Ovary (tissue), 9 donors: ENCODE data around the gene WDR90. TPM values are rescaled to one million over a fixed set of nuclear protein-coding genes. Genes with fewer than 3 reads are reported as not detected.
A peak's percentile ranks its signal among the peaks of the same experiment; 100 is the strongest.
"Not testable (repeated sequence)": the region's sequence is repeated elsewhere in the genome, so short reads cannot be mapped to it uniquely, and the experiment has no call there.

Source experiments
- DNase-seq, 5 donors: peaks; one replicate each; pipeline ENCODE4 v3.0.0-alpha.2; 2019 to 2020
- H3K27ac ChIP-seq, 2 donors: fragments of 200-600 bp; one replicate each; pipeline versions ENCODE4 v1.5.1 to v1.8.0; 2019 to 2022
- H3K27me3 ChIP-seq: fragments of 200-600 bp; one replicate; pipeline ENCODE4 v1.8.0; 2022
- H3K36me3 ChIP-seq: fragments of 200-600 bp; sonication (generic); one replicate; pipeline ENCODE4 v1.5.1; 2019
- H3K4me1 ChIP-seq: one replicate; pipeline ENCODE4 v1.8.1; 2013; ENCODE audit warnings: mild to moderate bottlenecking, moderate library complexity; ENCODE audit not compliant: insufficient read depth
- H3K4me3 ChIP-seq: fragments of 200-600 bp; sonication (generic); one replicate; pipeline ENCODE4 v1.5.1; 2017
- H3K9me3 ChIP-seq, 2 donors: fragments of 200-600 bp in 1 of 2; sonication (generic) in 1 of 2; one replicate each; pipeline versions ENCODE4 v1.5.1 to v1.8.1; 2013 to 2019; ENCODE audit warnings: mild to moderate bottlenecking in 1 of 2, moderate library complexity in 1 of 2
- EP300 ChIP-seq: sonication (generic); formaldehyde crosslinking; IDR thresholded peaks from one replicate; pipeline ENCODE4 v1.6.1; 2017; ENCODE audit warnings: antibody characterized with exemption
- POLR2A ChIP-seq: fragments of 450-650 bp; IDR thresholded peaks from one replicate; pipeline ENCODE4 v1.6.1; 2017; ENCODE audit warnings: antibody characterized with exemption, mild to moderate bottlenecking, moderate library complexity
- WGBS, 3 donors: extraction: QIAGEN DNeasy Blood & Tissue Kit in 1 of 3; methylation state at CpG; one replicate each; pipeline versions ENCODE4 v1.1.5 to v1.1.7; 2013 to 2017; 5-methylcytosine and 5-hydroxymethylcytosine counted together
- intact Hi-C, 4 donors: fragments of 100-400 bp; cut with DNase I; formaldehyde crosslinking; loops; one replicate each; pipeline versions ENCODE4 v1.11.0 to v1.15.1; 2022 to 2023
- polyA plus RNA-seq, 2 donors: library from polyadenylated mRNA; stranded (reverse); fragments of 200-250 nt in 1 of 2; fragments of 350-450 nt in 1 of 2; fragmentation: Illumina TruSeq in 1 of 2; extraction: RNeasy Lipid Tissue Mini Kit (QIAGEN cat#74804) in 1 of 2; gene quantifications; one replicate each; pipeline ENCODE4 v1.2.3, GENCODE V29; 2013 to 2014
- total RNA-seq, 7 donors: library from RNA; depleted of rRNA in 2 of 7; stranded (reverse); fragments of >200 nt in 2 of 7; fragmentation: NEBNext Ultra II Directional in 3 of 7; extraction: Animal tissue kit (Norgen Biotek cat#: 25700) in 3 of 7; gene quantifications; one replicate each; pipeline versions ENCODE4 v1.1.0 to v1.2.4, GENCODE V29; 2016 to 2023
- TF ChIP-seq, protein P1 (sequence below), 3 donors: fragments of 450-650 bp in 2 of 3; fragments of 200-600 bp in 1 of 3; IDR thresholded peaks; one replicate each; pipeline versions ENCODE4 v1.5.1 to v1.8.0; 2016 to 2022; ENCODE audit warnings: antibody characterized with exemption in 3 of 3, mild to moderate bottlenecking in 1 of 3
- donor health status: DM: no; HTN: no; CAD: no; lungs with moderate emphysema.
- donor health status: DM: no; HTN: no; CAD: no.
- donor health status: Bipolar disorder and iron deficiency.
- donor health status: DM: yes; HTN: yes; CAD: no.
- donor health status: DM: no; HTN: no; CAD: no.
- donor health status: DM: yes; HTN: yes; CAD: no.

Gene WDR90
- total and polyA plus RNA-seq, 9 donors = 1.4 to 58.2 (median 37.1) TPM

DNA sequence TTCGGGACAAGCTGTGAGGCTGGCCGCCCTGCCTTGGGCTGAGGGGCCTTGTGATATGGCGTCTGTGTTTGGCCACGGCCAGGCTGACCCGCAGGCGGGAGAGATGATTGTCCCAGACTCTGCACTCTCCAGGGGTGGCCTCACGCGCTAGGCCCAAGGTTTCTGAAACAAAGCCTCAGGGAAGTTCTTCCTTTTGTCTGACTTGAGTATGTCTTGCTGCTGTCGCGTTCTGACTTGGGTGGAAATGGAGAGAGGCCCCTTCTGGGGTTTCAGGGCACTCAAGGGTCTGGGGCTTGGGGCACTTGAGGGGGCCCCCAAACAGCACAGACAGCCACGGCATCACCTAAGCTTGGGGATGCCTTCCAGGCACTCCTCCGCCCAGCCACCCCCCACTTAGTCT, 61.9 kb downstream of the WDR90 start:
- intact Hi-C loops = loop anchor here in 1 of 4 donors (5.0 kb wide), 1 partner anchor 386 kb away; the partner anchor contains the start of gene C1QTNF8
- peaks cover 3% of the 10 kb centered on the region for H3K27me3 ChIP-seq
- no peak overlapping the region for H3K27ac ChIP-seq

DNA sequence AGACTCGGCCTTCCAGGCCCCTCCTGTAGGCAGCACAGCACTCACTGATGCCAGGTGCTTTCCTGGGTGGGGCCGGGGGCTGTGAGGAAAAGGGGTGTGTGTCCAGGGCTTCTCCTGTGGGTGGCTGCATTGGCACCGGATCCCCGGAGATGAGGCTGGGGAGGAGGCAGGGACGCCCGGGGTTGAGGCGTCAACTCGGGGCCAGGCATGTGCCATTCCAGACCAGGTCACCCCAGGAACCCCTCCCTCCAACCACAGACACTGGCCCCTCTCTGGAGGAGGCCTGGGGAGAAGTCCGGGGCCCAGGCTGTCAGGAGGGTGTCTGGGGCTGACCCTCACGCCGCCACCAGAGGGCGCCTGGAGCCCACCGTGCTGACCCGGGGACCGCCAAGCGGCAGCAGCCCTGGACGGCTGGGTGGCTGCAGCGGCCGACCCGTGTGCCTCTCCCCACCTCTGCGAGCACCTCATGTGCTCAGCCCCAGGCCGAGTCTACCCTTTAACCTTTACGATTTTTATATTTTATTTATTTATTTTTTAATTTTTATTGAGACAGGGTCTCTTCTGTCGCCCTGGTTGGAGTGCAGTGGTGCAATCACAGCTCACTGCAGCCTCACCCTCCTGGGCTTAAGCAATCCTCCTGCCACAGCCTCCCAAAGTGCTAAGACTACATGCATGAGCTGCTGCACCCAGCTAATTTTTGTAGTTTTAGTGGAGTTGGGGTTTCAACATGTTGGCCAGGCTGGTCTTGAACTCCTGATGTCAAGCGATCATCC, 62.6 kb downstream of the WDR90 start:
- Histone ChIP-seq H3K27ac (no peak overlapping the region), H3K4me1 (peaks cover 18% of the 10 kb centered on the region), H3K36me3 (no peaks in the 10 kb centered on the region), H3K4me3 (no peak overlapping the region), H3K9me3 (no peaks in the 10 kb centered on the region), H3K27me3 (peaks cover 3% of the 10 kb centered on the region)
- 9 to 11% (median 10%) methylated on average over 25 of the region's 25 CpGs for WGBS, 3 donors
- peak; percentile 58 to 83 (median 77) for DNase-seq
- TF ChIP-seq EP300 (no peak), POLR2A (no peak)
- TF ChIP-seq, protein P1, sequence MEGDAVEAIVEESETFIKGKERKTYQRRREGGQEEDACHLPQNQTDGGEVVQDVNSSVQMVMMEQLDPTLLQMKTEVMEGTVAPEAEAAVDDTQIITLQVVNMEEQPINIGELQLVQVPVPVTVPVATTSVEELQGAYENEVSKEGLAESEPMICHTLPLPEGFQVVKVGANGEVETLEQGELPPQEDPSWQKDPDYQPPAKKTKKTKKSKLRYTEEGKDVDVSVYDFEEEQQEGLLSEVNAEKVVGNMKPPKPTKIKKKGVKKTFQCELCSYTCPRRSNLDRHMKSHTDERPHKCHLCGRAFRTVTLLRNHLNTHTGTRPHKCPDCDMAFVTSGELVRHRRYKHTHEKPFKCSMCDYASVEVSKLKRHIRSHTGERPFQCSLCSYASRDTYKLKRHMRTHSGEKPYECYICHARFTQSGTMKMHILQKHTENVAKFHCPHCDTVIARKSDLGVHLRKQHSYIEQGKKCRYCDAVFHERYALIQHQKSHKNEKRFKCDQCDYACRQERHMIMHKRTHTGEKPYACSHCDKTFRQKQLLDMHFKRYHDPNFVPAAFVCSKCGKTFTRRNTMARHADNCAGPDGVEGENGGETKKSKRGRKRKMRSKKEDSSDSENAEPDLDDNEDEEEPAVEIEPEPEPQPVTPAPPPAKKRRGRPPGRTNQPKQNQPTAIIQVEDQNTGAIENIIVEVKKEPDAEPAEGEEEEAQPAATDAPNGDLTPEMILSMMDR (IDR thresholded peaks at IDR 0.05) = peak; percentile 65 to 83 (median 75)
- intact Hi-C loops = loop anchor here in 1 of 4 donors (5.0 kb wide), 1 partner anchor 386 kb away; the partner anchor contains the start of gene C1QTNF8

More for the DNA sequence above, 61.9 kb downstream of the WDR90 start:
- H3K9me3 ChIP-seq = no peaks in the 10 kb centered on the region
- 61 to 72% (median 68%) methylated on average over 10 to 12 of the region's 12 CpGs for WGBS, 3 donors
- no peak for TF ChIP-seq EP300
- TF ChIP-seq POLR2A = no peak
- TF ChIP-seq, protein P1 (IDR thresholded peaks at IDR 0.05) = no peak
- no peak overlapping the region for H3K4me3 ChIP-seq
- H3K4me1 ChIP-seq = peaks cover 14% of the 10 kb centered on the region
- H3K36me3 ChIP-seq = no peaks in the 10 kb centered on the region
- DNase-seq = no peak

- H3K27ac ChIP-seq, DNase-seq, H3K9me3 ChIP-seq, H3K4me3 ChIP-seq, H3K27me3 ChIP-seq, H3K36me3 ChIP-seq: not testable (repeated sequence)
- 40 to 53% (median 43%) methylated on average over 12 to 13 of the region's 13 CpGs for WGBS, 3 donors
- intact Hi-C loops = loop anchor here in 1 of 4 donors (5.0 kb wide), 1 partner anchor 385 kb away; the partner anchor contains the start of gene C1QTNF8
- H3K4me1 ChIP-seq = peaks cover 18% of the 10 kb centered on the region
Observed at GRCh38 chr16:712740-713250, 63.6 kb downstream of the WDR90 start.

DNA sequence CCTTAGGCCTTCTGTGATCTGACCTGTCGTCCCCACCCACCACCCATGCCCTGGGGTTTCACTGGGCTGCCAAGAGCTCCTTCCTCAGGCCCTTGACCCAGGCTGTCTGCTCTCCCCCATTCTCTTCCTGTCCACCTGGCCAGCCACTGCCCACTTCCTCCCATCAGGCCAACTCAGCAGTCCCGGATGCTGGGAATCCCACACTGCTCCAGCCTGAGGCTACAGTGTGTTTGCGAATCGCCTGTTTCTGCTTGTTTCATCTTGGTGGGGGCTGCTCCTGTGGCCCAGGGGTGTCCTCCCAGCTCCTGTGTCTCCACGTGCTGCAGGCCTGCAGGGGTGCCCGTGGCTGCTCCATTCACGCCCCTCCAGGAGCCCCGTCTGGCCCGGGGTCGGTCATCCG, 64.9 kb downstream of the WDR90 start:
- Histone ChIP-seq H3K27ac (no peak overlapping the region), H3K27me3 (no peaks in the 10 kb centered on the region), H3K4me3 (no peak overlapping the region), H3K4me1 (peaks cover 18% of the 10 kb centered on the region), H3K9me3 (no peaks in the 10 kb centered on the region), H3K36me3 (no peaks in the 10 kb centered on the region)
- TF ChIP-seq POLR2A = no peak
- TF ChIP-seq EP300 = no peak
- TF ChIP-seq, protein P1 (IDR thresholded peaks at IDR 0.05) = no peak
- 62 to 69% (median 62%) methylated on average over 11 of the region's 11 CpGs for WGBS, 3 donors
- intact Hi-C loops = loop anchor here in 1 of 4 donors (5.0 kb wide), 1 partner anchor 383 kb away; the partner anchor contains the start of gene C1QTNF8
- no peak for DNase-seq
